Activated CD4-positive, alpha-beta T cell treated with anti-CD3 and anti-CD28 coated beads, Interleukin-2, amount 50 U/mL, for 24 hours (primary cell): ENCODE measurements around the gene TMEM97.
"Not testable (repeated sequence)": the region's sequence is repeated elsewhere in the genome, so short reads cannot be mapped to it uniquely, and the experiment has no call there.

Source experiments
- DNase-seq, 2 donors: peaks; one replicate each; pipeline ENCODE4 v3.0.0-alpha.2; 2020; ENCODE audit warnings: low read depth in 1 of 2, low spot score in 1 of 2

The TMEM97 gene

DNA sequence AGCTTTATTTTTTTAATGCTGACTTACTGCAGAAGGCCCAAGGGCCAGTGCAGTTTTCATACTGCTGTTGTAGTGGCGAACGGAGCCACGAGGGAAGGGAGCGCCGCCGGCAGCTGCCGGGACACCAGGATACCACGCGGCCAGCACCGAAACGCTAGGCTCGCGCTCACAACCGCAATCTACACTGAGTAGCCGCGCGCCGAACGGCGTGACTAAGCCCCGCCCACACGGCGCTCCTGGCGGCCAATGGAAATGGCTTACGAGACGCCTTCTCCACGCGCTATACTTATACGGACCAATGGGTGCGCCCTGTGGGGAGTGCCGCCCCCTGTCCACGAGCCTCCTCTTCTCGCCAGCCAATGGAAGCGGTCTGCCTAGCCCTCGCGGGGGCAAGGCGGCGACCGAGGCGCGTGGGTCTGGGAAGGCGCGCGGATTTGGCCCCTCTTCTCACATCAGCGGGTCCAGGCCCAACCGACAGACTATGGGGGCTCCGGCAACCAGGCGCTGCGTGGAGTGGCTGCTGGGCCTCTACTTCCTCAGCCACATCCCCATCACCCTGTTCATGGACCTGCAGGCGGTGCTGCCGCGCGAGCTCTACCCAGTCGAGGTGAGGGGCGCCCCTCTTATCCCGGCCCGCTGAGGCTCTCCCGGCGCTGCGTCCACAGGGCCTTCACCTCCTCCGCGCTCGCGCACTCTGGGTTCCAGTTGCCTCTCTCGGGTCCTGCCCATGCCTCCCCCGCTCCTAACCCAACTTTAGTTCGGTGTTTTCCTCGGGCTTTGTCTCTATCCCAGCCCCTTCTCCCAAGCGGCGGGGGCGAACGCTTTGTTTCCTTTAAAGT, at the start of gene TMEM97:
Gene TMEM97 (plus strand): TSS at position 442 of the 839 bp plus-strand sequence. CDS start 40 bp downstream, at position 482.
- peak; percentile 89 to 94 for DNase-seq

DNA sequence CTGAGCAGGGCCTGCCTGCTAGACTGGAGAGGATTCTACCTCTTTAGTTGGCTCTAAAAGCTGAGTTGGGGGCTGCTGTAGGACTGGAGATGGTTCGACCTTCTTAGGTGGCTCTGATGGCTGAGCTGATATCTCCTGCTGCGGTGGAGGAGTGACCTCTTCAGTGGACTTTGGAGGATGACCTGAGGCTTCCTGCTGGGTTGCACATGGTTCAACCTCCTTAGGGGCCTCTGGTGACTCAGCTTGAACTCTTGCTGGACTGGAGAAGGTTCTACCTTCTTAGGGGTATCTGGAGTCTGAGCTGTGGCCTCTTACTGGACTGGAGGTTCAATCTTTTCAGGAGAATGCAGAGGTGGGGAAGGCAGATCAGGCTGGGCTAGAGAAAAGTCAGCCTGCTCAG, 48.9 kb upstream of the TMEM97 start:
- DNase-seq, result no peak

DNA sequence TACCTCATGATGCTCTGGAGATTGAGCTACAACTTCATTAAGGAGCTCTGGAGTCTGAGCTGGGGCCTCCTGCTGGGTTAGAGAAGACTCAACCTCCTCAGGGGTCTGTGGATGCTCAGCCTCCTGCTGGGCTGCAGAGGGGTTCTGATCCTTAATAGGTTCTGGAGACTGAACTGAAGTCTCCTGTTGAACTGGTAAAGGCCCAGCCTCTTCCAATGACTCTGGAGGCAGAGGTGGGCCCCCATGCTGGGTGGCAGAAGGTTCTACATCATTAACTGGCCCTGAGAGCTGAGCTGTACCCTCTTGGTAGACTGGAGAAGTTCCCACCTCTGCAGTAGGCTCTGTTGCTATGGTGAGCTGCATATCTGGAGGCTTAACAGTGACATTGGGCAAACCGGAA, 48.1 kb upstream of the TMEM97 start:
- DNase-seq, result no peak

GRCh38 chr17:28271431-28271830, 47.6 kb upstream of the TMEM97 start:
- no peak for DNase-seq

DNA sequence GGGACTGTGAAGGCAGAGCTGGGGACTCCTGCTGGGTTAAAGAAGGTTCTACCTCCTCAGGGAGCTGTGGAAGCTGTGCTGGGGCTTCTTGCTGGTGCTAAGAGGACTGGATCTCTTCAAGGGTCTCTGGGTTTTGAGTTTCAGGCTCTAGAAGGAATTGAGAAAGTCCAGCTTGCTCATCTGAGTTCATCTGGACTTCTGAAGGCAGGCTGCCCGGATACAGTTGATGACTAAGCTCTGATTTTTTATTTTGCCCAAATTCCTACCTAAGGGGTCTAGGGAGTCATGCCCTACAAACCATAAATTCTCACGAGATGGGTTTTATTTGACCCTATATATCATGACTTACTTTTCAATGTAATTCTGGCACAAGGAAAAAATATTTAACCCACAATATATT, 46.8 kb upstream of the TMEM97 start:
- no peak for DNase-seq

GRCh38 chr17:28273341-28273740, 45.7 kb upstream of the TMEM97 start:
- not testable (repeated sequence) for DNase-seq

- DNase-seq, result no peak
Measured at GRCh38 chr17:28274591-28275265, 44.3 kb upstream of the TMEM97 start.

DNA sequence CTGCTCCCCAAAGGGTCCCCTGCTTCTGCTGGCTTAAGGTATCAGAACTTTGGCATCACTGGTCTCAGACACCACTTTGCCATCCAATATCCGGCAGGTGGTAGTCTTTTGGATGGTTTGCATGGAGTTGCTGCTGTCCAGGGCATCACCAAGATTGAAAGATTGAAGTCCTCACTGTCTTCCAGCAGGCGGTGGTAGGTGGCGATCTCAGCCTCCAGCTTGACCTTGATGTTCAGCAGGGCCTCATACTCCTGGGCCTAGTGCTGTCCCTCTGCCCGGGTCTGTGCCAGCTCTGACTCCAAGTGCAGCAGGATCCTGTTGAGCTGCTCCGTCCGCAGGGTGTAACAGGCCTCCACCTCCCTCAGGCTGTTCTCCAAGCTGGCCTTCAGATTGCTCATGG, 43.0 kb upstream of the TMEM97 start:
- DNase-seq, result no peak

GRCh38 chr17:28279411-28279810, 39.6 kb upstream of the TMEM97 start:
- no peak for DNase-seq

- DNase-seq, result no peak
Measured at GRCh38 chr17:28280826-28281225, 38.2 kb upstream of the TMEM97 start.

DNA sequence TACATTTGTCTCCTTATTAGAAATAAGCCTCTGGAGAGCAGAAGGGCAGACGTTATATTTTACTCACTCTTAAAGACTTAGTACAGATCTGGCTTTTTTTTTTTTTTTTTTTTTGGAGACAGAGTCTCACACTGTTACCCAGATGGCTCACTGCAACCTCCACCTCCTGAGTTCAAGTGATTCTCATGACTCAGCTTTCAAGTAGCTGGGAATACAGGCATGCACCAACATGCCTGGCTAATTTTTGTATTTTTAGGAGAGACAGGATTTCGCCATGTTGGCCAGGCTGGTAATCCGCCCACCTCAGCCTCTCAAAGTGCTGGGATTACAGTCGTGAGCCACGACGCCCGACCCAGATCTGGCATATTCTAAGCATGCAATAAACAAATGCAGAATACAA, 36.4 kb upstream of the TMEM97 start:
- DNase-seq, result no peak

DNA sequence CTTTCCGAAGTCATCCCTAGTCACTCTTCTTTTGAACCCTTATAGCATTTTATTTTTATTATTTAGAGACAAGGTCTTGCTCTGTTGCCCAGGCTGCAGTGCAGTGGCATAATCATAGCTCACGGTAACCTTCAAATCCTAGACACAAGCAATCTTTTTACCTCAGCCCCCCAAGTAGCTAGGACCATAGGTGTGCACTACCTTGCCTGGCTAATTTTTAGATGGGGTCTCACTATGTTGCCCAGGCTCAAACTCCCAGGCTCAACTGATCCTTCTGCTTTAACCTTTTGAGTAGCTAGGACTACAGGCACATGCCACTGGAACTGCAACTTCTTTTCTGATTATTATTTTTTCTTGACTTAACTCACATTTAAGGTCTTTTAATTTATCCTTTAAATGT, 33.0 kb upstream of the TMEM97 start:
- DNase-seq, result no peak

DNA sequence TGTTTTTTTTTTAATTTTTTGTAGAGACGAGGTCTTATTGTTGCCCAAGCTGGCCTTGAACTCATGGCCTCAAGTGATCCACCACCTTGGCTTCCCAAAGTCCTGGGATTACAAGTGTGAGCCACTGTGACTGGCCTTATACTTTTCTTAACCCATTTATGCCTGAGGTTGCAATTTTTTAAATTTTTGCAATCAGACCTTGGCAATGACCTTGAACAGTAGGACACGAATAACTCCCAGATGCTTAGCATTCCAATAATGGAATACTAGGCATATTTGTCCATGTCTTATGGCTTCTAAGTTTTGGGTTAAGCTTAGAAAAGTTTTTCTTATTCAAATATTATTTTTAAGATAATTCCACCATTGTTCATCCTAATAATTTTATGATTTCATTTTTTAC, 28.3 kb upstream of the TMEM97 start:
- no peak for DNase-seq

DNA sequence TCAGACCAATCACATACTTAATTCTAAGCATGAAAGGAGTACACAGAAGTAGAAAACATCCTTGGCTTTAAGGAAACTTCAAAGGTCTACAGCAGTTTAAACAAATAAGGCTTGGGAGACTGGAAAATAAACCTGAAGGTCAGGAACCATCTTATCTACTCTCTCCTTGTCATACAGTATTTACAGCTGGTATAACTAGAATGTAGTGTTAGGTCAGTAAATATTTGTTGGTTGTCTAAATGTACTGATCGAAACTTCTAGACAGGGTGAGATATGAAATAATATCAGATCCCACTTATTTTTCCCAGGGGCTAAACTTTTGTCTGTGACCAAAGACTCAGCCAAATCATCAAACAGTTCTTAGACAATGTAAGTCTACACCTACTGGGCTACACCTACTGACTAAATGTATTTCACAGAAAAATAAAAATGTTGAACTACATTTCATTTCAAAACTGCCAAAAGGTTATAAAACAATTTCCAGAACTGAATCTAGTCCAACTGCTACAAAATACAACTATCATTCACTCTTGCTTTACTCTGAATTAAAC, 27.1 kb upstream of the TMEM97 start:
- DNase-seq, result no peak

GRCh38 chr17:28292878-28293277, 26.1 kb upstream of the TMEM97 start:
- DNase-seq, result not testable (repeated sequence)

DNA sequence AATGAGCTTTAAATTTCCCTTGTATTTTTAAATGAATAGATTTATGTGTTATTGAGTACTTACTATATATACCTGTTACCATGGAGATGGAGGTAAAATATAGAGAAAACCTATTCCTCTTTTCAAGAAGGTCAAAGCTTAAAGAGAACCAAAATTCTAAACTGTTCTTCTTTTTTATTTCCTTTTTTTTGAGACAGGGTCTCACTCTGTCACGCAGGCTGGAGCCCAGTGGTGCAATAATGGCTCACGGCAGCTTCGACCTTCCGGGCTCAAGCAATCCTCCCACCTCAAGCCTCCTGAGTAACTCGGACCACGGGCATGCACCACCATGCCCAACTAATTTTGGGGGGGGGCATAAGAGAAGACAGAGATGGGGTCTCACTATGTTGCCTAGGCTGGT, 25.0 kb upstream of the TMEM97 start:
- DNase-seq, result no peak

GRCh38 chr17:28295677-28296578, 23.1 kb upstream of the TMEM97 start:
- DNase-seq, result no peak

- no peak for DNase-seq
Measured at GRCh38 chr17:28298449-28298848, 20.6 kb upstream of the TMEM97 start.

DNA sequence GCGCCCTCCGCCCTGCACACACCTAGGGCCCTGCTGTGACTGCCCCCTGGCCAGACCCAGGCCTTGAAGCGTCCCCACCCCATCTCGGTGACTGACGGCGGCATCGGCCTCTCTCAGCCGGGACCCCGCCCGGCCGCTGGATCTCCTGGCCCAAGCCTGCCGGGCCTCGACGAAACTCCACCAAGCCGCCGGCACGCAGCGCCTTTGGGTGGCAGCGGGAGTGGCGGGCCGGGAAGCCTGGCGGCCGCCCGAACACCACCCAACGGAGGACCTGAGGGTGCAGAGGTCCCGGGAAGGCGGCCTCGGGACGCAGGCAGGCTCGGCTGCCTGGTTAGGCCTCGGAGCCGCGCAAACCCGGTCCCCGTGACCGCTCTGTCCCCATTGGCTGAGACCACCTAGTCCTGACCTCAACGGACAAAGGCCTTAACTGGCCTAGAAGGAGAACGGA, 12.0 kb upstream of the TMEM97 start:
- no peak for DNase-seq

- DNase-seq, result no peak
Measured at GRCh38 chr17:28313841-28314240, 5.2 kb upstream of the TMEM97 start.
